Cerebellar cortex (tissue), 1 donor: ENCODE measurements around the gene SIT1.
"Not testable (repeated sequence)": the region's sequence is repeated elsewhere in the genome, so short reads cannot be mapped to it uniquely, and the experiment has no call there.

Experiments used
- DNase-seq: peaks from one replicate; pipeline ENCODE4 v3.0.0-alpha.2; 2015; ENCODE audit warnings: low spot score

SIT1 gene

DNA sequence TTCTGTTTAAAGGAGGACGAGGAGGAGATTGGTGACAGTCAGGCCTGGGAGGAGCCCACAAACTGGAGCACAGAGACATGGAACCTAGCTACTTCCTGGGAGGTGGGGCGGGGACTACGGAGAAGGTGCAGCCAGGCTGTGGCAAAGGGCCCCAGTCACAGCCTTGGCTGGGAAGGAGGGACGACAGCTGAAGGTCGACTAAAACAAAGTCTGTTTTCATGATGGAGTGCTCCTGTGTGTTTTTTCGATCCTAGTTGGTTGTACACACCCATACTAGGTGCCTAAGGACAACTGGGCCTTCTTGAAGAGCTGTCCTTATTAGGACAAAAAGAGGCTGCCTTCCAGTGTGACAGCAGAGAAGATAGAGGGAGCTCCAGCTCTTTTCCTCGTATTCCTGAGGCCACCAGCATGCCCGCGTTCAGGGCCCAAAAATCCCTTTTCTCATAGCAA, 10.3 kb upstream of the SIT1 start:
- peak; percentile 91 for DNase-seq

- no peak for DNase-seq
Measured at GRCh38 chr9:35659340-35659739, 8.6 kb upstream of the SIT1 start.

- DNase-seq, result peak; percentile 55
Measured at GRCh38 chr9:35658968-35659220, 8.2 kb upstream of the SIT1 start.

DNA sequence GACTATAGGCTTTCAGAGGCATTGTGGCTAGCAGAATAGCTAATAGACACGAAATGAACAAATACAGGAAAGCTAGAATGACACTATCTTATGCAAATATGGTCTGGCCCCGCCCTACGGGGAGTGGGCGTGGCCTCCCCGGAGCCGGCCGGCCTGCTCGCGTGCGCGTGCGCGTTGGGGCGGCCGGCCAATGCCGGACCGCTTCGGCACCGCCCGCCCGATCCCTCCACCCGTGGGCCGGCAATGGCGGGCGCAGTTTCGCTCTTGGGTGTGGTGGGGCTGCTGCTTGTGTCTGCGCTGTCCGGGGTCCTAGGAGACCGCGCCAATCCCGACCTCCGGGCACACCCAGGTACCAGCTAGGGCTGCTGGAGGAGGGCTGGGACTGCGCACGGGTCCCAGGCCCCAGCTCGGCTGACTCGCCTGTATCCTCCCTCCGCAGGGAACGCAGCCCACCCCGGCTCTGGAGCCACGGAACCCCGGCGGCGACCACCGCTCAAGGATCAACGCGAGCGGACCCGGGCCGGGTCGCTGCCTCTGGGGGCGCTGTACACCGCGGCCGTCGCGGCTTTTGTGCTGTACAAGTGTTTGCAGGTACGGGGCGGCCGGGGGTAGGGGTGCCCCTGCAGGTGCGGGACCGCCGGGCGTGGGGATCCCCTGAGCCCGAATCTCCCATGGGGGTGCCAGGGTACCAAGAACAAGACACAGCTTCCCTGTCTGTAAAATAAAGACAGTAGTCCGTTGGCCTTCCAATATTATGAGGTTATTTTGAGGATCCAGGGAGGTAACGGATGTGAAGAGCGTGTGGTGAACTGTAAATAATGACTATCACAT, 7.6 kb upstream of the SIT1 start, which contains the start of gene CCDC107:
CCDC107 (plus strand) TSS at position 156 of the 831 bp plus-strand sequence; CDS start at position 244, 88 bp downstream.
- DNase-seq, result peak; percentile 89

GRCh38 chr9:35657546-35658136, 6.9 kb upstream of the SIT1 start, which contains the start of gene RMRP:
Gene RMRP (minus strand): TSS chr9:35658019.
- DNase-seq, result peak; percentile 99

DNA sequence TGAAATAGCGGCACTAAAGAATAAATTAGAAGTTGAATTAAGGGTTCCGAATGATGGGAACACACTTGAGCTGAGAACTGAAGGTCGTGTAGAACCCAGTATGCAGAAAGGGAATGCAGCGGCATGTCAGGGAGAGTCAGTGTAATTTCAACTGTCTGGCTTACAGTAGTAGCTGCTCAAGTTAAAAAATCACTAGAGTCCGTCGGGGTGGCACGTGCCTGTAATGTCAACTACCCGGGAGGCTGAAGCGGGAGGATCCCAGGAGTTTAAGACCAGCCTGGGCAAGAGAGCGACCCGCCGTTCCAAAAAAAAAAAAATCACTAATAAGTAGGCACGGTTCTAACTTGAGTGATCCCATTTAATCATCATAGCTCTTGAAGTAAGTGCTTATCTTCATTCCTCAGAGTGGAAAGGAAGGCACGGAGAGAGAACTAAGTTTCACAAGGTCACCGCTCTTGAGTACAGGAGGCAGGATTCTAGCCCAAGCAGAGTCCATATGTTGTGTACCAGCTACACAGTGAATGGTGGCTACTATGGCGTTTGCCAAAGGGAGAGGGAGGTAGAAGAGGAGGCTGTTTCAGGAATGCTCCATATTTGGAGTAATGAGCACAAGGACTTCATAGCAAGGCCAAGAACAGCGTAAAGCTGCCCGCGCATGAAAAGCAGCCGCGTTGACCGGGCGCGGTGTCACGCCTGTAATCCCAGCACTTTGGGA, 6.3 kb upstream of the SIT1 start:
- DNase-seq, result peak; percentile 77

DNA sequence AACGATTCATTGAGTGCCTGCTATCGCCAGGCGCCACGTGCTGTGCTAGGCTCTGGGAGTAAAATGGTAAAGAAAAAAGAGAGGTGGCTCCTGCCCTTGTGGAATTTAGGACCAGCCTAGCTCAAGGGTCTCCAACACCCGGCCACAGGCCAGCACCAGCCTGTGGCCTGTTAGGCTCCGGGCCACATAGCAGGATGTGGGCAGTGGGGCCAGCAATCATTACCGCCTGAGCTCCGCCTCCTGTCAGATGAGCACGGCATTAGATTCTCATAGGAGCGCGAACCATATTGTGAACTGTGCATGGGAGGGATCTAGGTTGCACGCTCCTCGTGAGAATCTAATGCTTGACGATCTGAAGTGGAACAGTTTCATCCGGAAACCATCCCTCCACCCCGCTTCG, 5.6 kb upstream of the SIT1 start:
- no peak for DNase-seq

GRCh38 chr9:35653611-35654010, 2.9 kb upstream of the SIT1 start:
- no peak for DNase-seq

DNA sequence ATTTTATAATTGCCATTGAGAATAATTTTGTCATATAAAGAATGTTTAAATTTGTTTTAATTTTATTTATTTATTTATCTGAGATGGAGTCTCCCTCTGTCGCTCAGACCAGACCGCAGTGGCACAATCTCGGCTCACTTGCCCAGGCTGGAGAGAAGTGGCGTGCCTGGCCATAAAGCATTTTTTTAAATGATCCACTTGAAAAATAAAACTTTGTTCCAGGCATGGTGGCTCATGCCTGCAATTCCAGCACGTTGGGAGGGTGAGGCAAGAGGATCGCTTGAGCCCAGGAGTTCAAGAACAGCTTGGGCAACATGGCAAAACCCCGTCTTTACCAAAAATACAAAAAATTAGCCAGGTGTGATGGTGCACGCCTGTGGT, 2.1 kb upstream of the SIT1 start:
- no peak for DNase-seq

- no peak for DNase-seq
Measured at GRCh38 chr9:35651956-35652828, 1.5 kb upstream of the SIT1 start.

DNA sequence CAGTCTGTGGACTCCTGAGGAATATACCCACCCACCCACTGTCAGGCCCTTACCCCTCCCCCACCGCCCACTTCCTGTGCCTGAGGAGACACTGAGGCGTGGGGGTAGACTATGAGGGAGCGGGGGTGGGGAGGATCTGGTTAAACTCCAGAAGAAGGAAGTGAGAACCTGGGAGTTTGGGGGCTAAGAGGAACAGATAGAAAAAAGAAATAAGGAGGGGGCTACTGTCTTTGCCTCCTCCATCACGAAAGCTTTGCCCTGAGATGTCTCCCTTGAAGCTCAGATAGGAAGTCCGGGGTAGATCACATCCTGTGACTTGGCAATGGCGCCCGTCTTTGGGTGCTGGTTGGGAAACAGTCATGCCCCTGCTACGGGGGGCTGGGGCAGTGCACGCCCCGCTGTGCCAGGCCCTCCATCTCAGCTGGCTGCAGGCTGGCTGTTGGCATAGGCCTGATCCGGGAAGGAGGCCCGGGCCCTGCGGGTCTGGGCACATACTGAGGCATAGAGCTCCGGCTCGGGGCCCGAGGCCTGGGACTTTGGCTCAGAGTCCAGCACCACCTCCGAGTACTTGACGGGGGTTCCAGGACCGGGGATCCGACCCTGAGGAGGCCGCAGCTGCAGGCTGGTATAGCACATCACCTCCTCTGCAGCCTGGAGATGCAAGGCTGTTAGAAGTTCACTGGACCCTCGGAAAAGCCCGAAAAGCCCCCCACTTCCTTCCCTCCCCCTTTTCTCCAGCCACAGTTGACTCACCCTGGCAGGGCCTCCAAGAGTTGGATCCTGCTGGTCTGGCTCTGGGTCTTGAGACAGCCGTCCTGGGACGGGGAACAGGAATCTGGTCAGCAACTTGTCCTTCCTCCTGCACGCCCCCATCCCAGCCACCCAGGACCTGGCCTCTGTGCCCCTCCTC, 1.0 kb downstream of the SIT1 start:
- DNase-seq, result no peak

DNA sequence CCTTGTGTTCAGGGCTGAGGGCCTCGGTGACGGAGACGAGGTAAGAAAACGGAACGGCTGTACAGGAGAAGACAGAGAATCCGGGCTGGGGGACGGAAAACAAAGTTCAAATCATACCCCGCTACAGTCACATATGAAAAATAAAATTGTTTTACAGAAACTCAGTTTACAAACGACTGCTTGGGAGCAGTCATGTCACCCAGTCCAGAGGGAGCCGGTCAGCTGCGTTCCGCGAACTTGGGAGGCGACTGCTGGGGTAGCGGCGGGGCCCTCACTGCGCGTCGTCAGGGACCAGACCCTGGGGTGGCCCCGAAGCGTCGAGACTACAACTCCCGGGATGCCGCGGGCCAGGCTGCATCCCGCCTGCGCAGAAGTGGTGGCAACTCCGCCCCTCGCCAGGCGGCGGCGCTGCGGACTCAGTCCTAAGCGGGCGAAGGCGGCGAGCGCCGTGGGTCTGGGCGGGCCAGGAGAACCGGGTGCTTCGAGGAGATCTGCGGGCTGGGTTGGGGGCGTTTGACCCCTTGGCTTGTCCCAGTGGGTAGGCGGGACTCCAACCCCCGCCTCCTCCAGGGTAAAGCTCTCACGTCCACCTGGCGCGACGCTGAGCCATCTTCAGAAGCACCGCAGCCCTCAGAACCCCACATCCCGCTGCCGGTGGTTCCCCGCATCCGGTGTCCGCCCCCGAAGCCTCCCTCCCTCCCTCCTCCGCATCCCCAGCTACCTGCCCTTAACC, 4.0 kb downstream of the SIT1 start:
- peak; percentile 89 for DNase-seq

GRCh38 chr9:35646153-35646532, 4.6 kb downstream of the SIT1 start:
- peak; percentile 64 for DNase-seq

DNA sequence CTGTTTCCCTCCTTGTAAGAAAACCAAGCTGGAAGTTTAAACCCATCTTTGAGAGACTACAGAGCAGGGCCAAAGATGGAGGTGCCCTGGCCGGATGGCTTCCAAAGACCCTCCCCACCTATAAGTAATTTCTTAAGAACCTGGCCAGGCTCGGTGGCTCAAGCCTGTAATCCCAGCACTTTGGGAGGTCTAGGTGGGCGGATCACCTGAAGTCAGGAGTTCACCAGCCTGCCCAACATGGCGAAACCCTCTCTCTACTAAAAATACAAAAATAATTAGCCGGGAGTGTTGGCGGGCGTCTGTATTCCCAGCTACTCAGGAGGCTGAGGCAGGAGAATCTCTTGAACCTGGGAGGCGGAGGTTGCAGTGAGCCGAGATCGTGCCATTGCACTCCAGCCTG, 5.0 kb downstream of the SIT1 start:
- DNase-seq, result not testable (repeated sequence)

- no peak for DNase-seq
Measured at GRCh38 chr9:35643046-35643445, 7.7 kb downstream of the SIT1 start.

DNA sequence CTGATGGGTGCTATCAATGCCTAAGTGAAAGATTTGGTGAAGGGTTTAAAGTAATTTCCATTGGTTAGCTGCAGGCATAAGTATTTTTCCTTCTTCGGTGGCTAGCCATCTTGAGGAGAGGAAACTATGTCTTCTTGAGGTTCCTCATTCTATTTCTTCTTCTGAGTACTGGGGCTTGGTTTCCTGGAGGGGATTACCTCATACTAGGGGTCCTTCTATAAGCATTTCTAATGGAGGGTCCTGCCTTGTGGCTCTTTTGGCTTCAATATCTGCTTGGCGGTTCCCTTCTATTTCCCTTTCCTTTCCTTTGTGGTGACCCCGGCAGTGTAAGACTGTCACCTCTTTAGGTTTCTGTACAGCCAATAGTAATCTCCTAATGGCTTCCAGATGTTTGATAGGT, 9.3 kb downstream of the SIT1 start:
- DNase-seq, result not testable (repeated sequence)

- DNase-seq, result not testable (repeated sequence)
Measured at GRCh38 chr9:35640431-35640830, 10.3 kb downstream of the SIT1 start.

DNA sequence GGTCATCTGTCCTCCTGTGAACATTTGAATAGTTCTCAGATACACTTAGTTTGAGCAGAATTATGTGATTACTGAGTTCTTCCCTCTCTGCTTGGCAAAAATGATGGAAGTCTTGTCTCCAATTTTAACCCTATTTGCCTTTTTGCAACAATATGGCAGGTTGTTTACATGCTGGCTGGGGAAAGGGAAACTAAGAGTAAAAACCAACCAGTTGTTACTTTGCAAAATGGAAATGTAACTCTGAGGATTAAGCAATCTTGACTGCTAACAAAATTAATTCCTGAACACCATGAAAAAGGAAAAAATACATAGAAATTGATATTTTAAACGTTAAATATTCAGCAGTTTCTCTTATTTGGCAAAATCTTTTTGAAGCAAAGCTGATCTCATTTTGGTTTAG, 11.1 kb downstream of the SIT1 start:
- no peak for DNase-seq

GRCh38 chr9:35639225-35639624, 11.5 kb downstream of the SIT1 start:
- DNase-seq, result not testable (repeated sequence)

DNA sequence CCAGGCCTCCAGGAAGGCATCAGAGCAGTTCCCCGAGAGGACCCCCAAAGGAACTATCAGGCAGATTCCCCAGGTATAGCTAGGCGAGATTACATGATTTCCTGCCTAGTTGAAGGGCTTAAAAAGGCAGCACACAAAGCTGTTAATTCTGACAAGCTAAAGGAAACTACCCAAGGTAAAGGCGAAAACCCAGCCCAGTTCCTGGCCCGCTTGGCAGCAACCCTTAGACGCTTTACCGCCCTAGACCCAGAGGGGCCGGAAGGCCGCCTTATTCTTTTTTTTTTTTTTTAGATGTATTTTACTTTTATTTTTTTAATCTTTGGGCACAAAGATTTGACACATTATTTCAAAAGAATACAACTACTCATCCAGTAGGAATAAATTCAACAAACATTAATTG, 12.0 kb downstream of the SIT1 start:
- not testable (repeated sequence) for DNase-seq
